ENCODE data around the gene ZNF274. TPM values are rescaled to one million over a fixed set of nuclear protein-coding genes. Genes with fewer than 3 reads are reported as not detected.
A peak's percentile ranks its signal among the peaks of the same experiment; 100 is the strongest.

Gene ZNF274
- polyA plus RNA-seq, 1 of the 3 experiments (the other 2 are of a cell fraction): 3.1 TPM

- H3K36me3 ChIP-seq (replicated peaks in 1 of 2; ENCODE audit: control insufficient read depth in 1 of 2, insufficient read depth in 2 of 2, low read length in 1 of 2): peaks cover 0 to 34% of the 10 kb centered on the region in 2 experiments
- H3K9me3 ChIP-seq: peaks cover 35% of the 10 kb centered on the region
- no peaks in the 10 kb centered on the region for H3K79me2 ChIP-seq (ENCODE audit: insufficient read depth)
- H3K9me2 ChIP-seq: no peaks in the 10 kb centered on the region
- 94% methylated on average over 19 of the region's 19 CpGs for WGBS (ENCODE audit: low lambda C conversion rate)
- H3K4me1 ChIP-seq (ENCODE audit: control insufficient read depth in 1 of 2, insufficient read depth in 2 of 2, low read depth in 1 of 2, low read length in 1 of 2): no peaks in the 10 kb centered on the region
- H2AFZ ChIP-seq (ENCODE audit: low read depth): no peak overlapping the region
- DNase-seq: no peak
- H3K27ac ChIP-seq (ENCODE audit: low read depth in 2 of 2, low read length in 1 of 2): no peak overlapping the region
- no peaks in the 10 kb centered on the region for H3K27me3 ChIP-seq (ENCODE audit: insufficient read depth)
- H3K4me2 ChIP-seq: no peak overlapping the region
- H4K20me1 ChIP-seq (ENCODE audit: insufficient read depth): no peaks in the 10 kb centered on the region
- H3F3A ChIP-seq (replicated peaks; ENCODE audit: insufficient read depth): peaks cover 9% of the 10 kb centered on the region
- no peak overlapping the region for H3K9ac ChIP-seq
- ChIA-PET POLR2A (no interaction called here), CTCF (no interaction called here)
- no peak for TF ChIP-seq TAF1 (IDR thresholded peaks at IDR 0.05; ENCODE audit: borderline replicate concordance, low read depth, low read length)
- no peak for TF ChIP-seq EZH2phosphoT487 (IDR thresholded peaks at IDR 0.05; ENCODE audit: borderline replicate concordance, low read depth)
- TF ChIP-seq MXI1 (IDR thresholded peaks at IDR 0.05; ENCODE audit: low read depth, low read length): no peak
- TF ChIP-seq TEAD4 (IDR thresholded peaks at IDR 0.05; ENCODE audit: borderline replicate concordance, insufficient read depth): no peak
- H3K4me3 ChIP-seq (ENCODE audit: low read depth in 2 of 2, low read length in 1 of 2): peak overlapping the region in 1 of 2 experiments; percentile 5; a peak in 1 of 4 replicates
Measured at GRCh38 chr19:58261968-58262921, 79.4 kb downstream of the ZNF274 start.

- CTCF ChIA-PET: no interaction called here
- 99% methylated on average over 7 of the region's 7 CpGs for WGBS (ENCODE audit: low lambda C conversion rate)
- Histone ChIP-seq H3K27me3 (ENCODE audit: insufficient read depth) (no peaks in the 10 kb centered on the region), H3K36me3 (replicated peaks in 1 of 2; ENCODE audit: control insufficient read depth in 1 of 2, insufficient read depth in 2 of 2, low read length in 1 of 2) (peaks cover 0 to 34% of the 10 kb centered on the region in 2 experiments), H3F3A (replicated peaks; ENCODE audit: insufficient read depth) (peaks cover 9% of the 10 kb centered on the region), H3K79me2 (ENCODE audit: insufficient read depth) (no peaks in the 10 kb centered on the region), H3K9me2 (no peaks in the 10 kb centered on the region), H3K4me1 (ENCODE audit: control insufficient read depth in 1 of 2, insufficient read depth in 2 of 2, low read depth in 1 of 2, low read length in 1 of 2) (no peaks in the 10 kb centered on the region), H2AFZ (ENCODE audit: low read depth) (no peak overlapping the region), H3K27ac (ENCODE audit: low read depth in 2 of 2, low read length in 1 of 2) (no peak overlapping the region), H3K4me2 (no peak overlapping the region), H4K20me1 (ENCODE audit: insufficient read depth) (no peaks in the 10 kb centered on the region), H3K9me3 (peaks cover 35% of the 10 kb centered on the region), H3K9ac (no peak overlapping the region), H3K4me3 (ENCODE audit: low read depth in 2 of 2, low read length in 1 of 2) (peak overlapping the region in 1 of 2 experiments; percentile 5; a peak in 2 of 4 replicates)
- no peak for DNase-seq
- POLR2A ChIA-PET: no interaction called here
- no peak for TF ChIP-seq TAF1 (IDR thresholded peaks at IDR 0.05; ENCODE audit: borderline replicate concordance, low read depth, low read length)
- no peak for TF ChIP-seq TCF12 (IDR thresholded peaks at IDR 0.05)
- no peak for TF ChIP-seq GATA2 (CRISPR knock-in tag; IDR thresholded peaks at IDR 0.05)
- TF ChIP-seq JUND (IDR thresholded peaks at IDR 0.05): no peak
- TF ChIP-seq PBX3 (IDR thresholded peaks at IDR 0.05): no peak
- TF ChIP-seq POLR2AphosphoS5 (IDR thresholded peaks at IDR 0.05; ENCODE audit: low read depth, low read length): no peak
- TF ChIP-seq IRF3 (IDR thresholded peaks at IDR 0.05; ENCODE audit: low read depth, low read length): no peak
- no peak for TF ChIP-seq ELF1 (IDR thresholded peaks at IDR 0.05)
- no peak for TF ChIP-seq SIN3A (IDR thresholded peaks at IDR 0.05; ENCODE audit: borderline replicate concordance, low read depth, low read length)
- TF ChIP-seq USF1 (IDR thresholded peaks at IDR 0.05; ENCODE audit: borderline replicate concordance, low read depth): no peak
- TF ChIP-seq MAX (IDR thresholded peaks at IDR 0.05; ENCODE audit: low read depth): no peak
Measured at GRCh38 chr19:58262922-58263296, 80.0 kb downstream of the ZNF274 start.

Other genes starting within 250 kb of the ZNF274 start
- gene ZNF418, start 247.7 kb upstream of the ZNF274 start, polyA plus RNA-seq (2012; rRNA removed): 0.07 and 0.13 TPM in 2 replicates
- 3.7 and 4.3 TPM in 2 replicates for gene ZNF256, start 235.4 kb upstream of the ZNF274 start, polyA plus RNA-seq (2012; rRNA removed)
- not detected in 2 replicates for gene C19orf18, start 208.5 kb upstream of the ZNF274 start, polyA plus RNA-seq (2012; rRNA removed)
- gene ZNF606, start 180.2 kb upstream of the ZNF274 start, polyA plus RNA-seq (2012; rRNA removed): 2.9 TPM in 2 replicates
- gene ZSCAN1, start 149.0 kb upstream of the ZNF274 start, polyA plus RNA-seq (2012; rRNA removed): not detected in 2 replicates
- gene ZNF135, start 123.8 kb upstream of the ZNF274 start, polyA plus RNA-seq (2012; rRNA removed): 0.41 and 0.54 TPM in 2 replicates
- gene ZSCAN18, start 84.8 kb upstream of the ZNF274 start, polyA plus RNA-seq (2012; rRNA removed): 26.7 and 28.6 TPM in 2 replicates
- 3.6 and 5.0 TPM in 2 replicates for gene ZNF329, start 32.3 kb upstream of the ZNF274 start, polyA plus RNA-seq (2012; rRNA removed)
- gene ZNF544, start 45.9 kb downstream of the ZNF274 start, polyA plus RNA-seq (2012; rRNA removed): 0.58 and 0.89 TPM in 2 replicates
- 1.4 and 1.8 TPM in 2 replicates for gene ZNF8, start 95.9 kb downstream of the ZNF274 start, polyA plus RNA-seq (2012; rRNA removed)
- gene ERVK3-1, start 122.3 kb downstream of the ZNF274 start, polyA plus RNA-seq (2012; rRNA removed): 69.4 and 85.3 TPM in 2 replicates
- 2.3 and 2.9 TPM in 2 replicates for gene ZSCAN22, start 143.9 kb downstream of the ZNF274 start, polyA plus RNA-seq (2012; rRNA removed)
- 61.4 and 62.6 TPM in 2 replicates for gene A1BG, start 170.4 kb downstream of the ZNF274 start, polyA plus RNA-seq (2012; rRNA removed)
- gene ZNF497, start 179.7 kb downstream of the ZNF274 start, polyA plus RNA-seq (2012; rRNA removed): 1.0 and 1.1 TPM in 2 replicates
- gene ZNF837, start 198.0 kb downstream of the ZNF274 start, polyA plus RNA-seq (2012; rRNA removed): 1.2 and 1.6 TPM in 2 replicates
- 3,905 and 4,334 TPM in 2 replicates for gene RPS5, start 204.2 kb downstream of the ZNF274 start, polyA plus RNA-seq (2012; rRNA removed)
- gene RNF225, start 212.6 kb downstream of the ZNF274 start, polyA plus RNA-seq (2012; rRNA removed): 0.13 TPM in 1 of 2 replicates, not detected in the other
- 9.4 and 12.0 TPM in 2 replicates for gene ZNF584, start 225.6 kb downstream of the ZNF274 start, polyA plus RNA-seq (2012; rRNA removed)